Measurements from ENCODE around the gene RAPGEF1.

GRCh38 chr9:131598121-131598520 lies 141.8 kb downstream of the RAPGEF1 start:
- TF ChIP-seq CTCF (IDR thresholded peaks at IDR 0.05; ENCODE audit: insufficient read depth, low read length) (no peak), POLR2AphosphoS5 (IDR thresholded peaks at IDR 0.05; ENCODE audit: low read depth) (peak; percentile 99), GABPA (IDR thresholded peaks at IDR 0.05; ENCODE audit: low read depth) (peak; percentile 54; the same call in 1 of the 2 replicates)
